Measurements from ENCODE around the gene ART3.

Gene ART3

GRCh38 chr4:76072760-76073159 lies 1.7 kb upstream of the ART3 start:
- no peak for DNase-seq (ENCODE audit: low read depth)

- DNase-seq (ENCODE audit: low read depth) = no peak
Observed at GRCh38 chr4:76074993-76075600, 588 bp downstream of the ART3 start.

DNA sequence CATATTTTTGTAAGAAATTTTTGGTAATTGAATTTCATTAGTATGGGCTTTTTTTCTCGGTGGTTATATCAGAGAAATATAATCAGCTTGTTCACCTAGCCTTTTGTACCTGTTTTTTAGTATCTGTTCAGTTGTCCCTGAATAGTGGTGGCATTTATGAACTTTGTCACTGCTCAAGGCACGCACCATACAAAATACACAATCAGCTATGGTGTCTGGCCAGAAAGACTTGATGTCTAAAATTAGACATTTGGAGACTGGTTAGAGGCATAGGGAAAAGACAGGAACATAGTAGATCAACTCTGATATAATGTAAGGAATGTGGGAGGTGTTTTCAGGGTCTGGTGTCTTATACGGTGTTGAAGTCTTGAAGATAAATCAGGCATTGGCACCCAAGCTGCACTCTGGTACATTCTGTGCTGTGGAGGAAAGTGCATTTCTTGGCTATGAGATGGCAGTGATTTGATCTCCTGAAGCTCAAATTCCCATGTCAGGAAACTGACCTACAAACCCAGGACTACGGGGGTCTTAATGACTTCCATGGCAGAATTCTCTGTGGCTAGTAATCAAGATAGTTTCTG lies 3.6 kb downstream of the ART3 start:
- no peak for DNase-seq (ENCODE audit: low read depth)

GRCh38 chr4:76083386-76083988 lies 9.0 kb downstream of the ART3 start:
- no peak for DNase-seq (ENCODE audit: low read depth)

- no peak for DNase-seq (ENCODE audit: low read depth)
Observed at GRCh38 chr4:76084542-76084941, 10.0 kb downstream of the ART3 start.

DNA sequence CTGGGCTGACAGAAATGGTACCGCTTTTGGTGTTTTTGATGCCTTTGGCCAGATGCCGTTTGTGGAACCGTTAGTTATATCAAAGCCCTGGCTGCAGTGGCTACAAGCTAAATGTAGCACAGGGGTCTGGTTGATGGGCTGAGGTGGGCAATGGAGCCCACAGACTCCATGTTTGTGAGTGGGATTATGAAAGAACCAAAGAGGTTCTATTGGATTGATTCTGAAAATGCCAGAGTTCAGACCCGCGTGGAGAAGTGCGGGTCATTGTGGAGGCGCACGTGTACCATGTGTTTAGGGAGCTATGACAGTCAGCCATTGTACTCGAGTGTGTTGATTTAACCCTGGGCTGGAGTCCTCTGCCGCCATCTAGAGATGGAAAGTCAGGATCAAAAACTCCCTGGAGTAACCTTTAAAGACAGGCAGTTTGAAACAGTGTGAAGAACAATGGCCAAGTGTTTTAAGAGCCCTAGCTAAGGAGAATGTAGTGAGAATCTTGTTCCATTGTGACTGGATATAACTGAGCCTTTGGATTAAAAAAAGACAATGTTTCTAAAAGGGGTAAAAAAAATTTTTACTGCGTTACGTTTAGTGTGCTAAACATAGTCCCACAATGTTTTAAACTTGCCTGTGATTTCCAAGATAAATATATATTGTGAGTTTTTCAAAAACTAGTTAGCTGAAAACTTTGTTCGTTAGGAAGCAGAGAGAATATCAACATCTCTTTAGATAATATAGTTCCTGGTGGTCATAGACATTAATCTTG lies 12.7 kb downstream of the ART3 start:
- DNase-seq (ENCODE audit: low read depth) = peak; percentile 24

- no peak for DNase-seq (ENCODE audit: low read depth)
Observed at GRCh38 chr4:76088719-76089118, 14.2 kb downstream of the ART3 start.

DNA sequence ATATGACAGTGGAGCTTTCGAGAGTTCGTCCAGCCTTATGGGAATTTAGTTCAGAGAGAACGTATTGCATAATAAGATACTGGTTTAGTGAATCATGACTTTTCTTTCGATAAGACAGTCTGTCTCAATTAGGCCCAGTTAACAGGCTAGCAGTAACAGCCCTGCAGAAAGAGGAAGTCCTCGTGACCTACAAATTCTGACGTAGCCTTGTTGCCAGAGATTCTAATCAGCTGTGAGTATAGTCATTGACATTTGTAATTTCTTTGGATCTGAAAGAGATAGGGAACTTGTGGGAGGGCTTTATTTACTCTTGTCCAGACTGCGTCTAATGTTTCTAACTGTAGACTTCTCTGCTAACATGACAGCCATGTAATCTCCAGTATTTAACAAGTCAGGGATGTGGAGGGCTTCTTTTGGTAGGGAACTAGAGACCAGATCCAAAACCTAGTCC lies 15.8 kb downstream of the ART3 start:
- DNase-seq (ENCODE audit: low read depth) = peak; percentile 69

GRCh38 chr4:76091052-76091451 lies 16.5 kb downstream of the ART3 start:
- DNase-seq (ENCODE audit: low read depth) = no peak

DNA sequence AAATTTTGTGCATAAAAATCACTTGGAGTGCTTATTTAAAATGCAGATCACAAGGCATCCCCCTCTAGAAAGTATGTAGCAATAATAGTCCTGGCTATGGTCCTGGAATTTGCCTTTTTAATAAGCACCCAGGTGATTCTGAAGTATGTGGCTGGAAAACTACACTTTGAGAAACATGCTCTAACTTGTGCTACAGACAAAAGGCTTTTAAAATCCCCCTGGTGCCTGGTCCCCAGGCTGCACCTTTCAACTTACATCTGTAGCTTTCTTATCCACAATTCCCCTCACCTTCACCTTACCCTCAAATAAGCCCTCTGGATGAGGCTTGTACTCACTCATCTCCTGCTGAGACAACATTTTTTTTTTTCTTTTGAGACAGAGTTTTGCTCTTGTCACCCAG lies 21.1 kb downstream of the ART3 start:
- DNase-seq (ENCODE audit: low read depth) = no peak

- no peak for DNase-seq (ENCODE audit: low read depth)
Observed at GRCh38 chr4:76096076-76096475, 21.6 kb downstream of the ART3 start.

DNA sequence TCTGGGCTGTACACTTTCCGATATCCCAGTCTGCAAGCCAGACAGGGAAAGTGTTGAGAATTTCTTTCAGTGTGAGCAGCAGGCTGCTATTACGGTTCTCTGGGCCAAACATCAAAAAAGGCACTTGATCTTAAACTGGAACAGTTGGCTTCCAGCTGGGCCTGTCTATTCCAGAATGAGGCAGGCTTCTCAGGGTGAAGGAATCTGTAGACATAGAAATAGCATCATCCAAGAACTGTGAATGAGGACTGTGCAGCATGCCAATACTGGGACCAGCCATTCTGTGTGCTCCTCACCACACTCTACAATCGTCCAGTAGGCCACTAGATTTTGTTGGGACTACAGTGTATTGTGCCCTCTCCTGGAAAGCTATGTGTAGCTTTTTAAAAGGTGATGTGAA lies 31.1 kb downstream of the ART3 start:
- DNase-seq (ENCODE audit: low read depth) = no peak

- no peak for DNase-seq (ENCODE audit: low read depth)
Observed at GRCh38 chr4:76106442-76106841, 31.9 kb downstream of the ART3 start.

DNA sequence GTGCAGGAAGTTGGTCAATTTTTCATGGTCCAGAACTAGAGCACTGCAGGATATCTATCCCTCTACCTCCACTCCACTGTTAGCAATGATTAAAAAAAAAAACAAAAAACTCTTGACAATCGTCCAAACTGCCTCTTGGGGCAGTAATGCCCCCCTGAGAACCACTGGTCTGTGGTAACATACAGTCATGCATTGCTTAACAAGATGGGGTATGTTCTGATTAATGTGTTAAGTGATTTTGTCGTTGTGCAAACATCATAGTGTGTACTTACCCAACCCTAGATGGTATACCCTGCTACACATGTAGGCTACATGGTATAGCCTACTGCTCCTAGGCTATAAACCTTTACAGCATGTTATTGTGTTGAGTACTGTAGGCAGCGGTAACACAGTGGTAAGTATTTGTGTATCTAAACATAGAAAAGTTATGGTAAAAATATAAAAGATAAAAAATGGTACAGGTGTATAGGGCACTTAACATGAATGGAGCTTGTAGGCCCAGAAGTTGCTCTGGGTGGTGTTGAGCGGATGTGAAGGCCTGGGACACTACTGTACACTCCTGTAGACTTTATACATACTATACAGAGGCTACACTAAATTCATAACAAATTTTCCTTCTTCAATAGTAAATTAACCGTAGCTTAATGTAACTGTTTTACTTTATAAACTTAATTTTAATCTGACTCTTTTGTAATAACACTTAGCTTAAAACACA lies 34.1 kb downstream of the ART3 start:
- DNase-seq (ENCODE audit: low read depth) = no peak

DNA sequence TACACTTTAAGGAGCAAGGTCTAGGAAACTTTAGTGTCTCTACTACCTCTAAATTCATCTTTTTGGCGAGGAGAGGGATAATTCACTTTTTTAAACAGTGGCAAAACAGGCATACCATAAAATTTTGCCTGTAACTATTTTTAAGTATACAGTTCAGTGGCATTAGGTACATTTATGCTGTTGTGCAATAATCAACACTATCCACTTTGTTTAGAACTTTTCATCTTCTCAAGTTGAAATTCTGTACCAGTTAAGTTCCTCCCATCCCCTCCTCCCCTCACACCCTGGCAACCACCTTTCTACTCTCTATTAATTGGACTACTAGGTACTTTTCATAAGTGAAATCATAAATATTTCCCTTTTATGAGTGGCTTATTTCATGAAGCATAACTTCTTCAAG lies 42.3 kb downstream of the ART3 start:
- DNase-seq (ENCODE audit: low read depth) = no peak

GRCh38 chr4:76117536-76117935 lies 43.0 kb downstream of the ART3 start:
- DNase-seq (ENCODE audit: low read depth) = no peak

DNA sequence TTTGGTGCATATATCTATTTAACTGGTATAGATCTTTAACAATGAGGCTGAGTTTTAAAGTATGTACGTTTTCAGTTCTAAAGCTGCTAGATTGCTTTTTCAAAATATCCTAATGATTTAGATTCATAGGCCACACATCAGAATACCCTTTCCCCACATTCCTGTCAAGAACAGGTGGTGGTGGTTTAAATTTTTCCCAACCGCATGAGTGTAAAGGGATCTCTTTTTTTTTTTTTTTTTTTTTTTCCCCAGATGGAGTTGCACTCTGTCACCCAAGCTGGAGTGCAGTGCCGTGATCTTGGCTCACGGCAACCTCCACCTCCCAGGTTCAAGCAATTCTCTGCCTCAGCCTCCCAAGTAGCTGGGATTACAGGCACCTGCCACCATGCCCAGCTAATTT lies 45.7 kb downstream of the ART3 start:
- DNase-seq (ENCODE audit: low read depth) = no peak

DNA sequence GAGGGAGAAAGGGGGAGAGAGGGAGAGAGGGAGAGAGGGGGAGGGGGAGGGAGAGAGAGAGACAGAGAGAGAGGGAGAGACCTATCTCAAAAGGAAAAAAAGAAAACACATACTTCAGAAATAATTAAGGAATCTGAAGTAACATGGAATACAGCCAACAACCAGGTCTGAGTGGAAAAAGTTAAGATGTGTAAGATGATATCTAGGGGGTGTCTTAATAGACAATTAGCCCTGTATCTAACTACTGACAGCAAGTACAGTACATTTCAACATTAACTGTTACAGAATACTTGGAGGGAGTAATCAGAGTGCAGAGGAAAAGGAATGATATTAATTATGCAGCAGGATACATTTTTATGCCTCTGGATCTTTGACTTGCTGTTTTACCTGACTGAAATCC lies 51.3 kb downstream of the ART3 start:
- DNase-seq (ENCODE audit: low read depth) = no peak

DNA sequence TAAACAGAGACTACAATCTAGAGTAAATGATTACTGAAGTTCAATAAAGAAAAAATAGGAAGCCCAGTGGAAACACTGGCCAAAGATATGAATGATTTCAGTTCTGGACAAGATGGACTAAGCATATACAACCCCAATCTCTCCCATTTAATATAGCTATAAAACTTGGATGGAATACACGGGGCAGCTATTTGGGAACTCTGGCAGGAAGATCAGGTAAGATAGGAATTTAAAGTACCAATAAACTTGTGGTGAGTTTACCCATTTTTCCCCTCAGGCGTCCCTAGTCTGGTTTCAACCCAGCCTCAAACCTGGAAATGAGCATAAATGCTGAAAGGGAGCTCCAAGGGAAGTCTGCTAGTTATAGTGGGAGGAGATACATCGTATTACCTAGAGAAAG lies 53.2 kb downstream of the ART3 start:
- DNase-seq (ENCODE audit: low read depth) = no peak

DNA sequence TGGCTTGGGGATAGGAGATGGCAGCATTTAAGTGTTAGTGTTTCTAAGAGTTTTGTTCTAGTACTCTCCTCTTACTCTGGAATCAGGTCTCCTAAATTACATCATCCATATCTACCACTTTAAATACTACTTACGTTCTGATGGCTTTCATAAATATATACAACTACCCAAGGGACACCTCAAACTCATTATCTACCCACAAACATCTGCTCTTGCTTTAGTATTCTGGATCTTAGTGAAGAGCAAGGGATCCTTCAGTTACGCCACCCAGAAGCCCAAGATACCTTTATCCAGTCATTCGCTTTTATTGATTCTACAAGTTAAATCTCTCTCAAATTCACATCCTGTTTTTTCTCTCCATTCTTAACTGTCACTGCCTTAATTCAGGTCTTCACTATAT lies 66.7 kb downstream of the ART3 start:
- DNase-seq (ENCODE audit: low read depth) = no peak

DNA sequence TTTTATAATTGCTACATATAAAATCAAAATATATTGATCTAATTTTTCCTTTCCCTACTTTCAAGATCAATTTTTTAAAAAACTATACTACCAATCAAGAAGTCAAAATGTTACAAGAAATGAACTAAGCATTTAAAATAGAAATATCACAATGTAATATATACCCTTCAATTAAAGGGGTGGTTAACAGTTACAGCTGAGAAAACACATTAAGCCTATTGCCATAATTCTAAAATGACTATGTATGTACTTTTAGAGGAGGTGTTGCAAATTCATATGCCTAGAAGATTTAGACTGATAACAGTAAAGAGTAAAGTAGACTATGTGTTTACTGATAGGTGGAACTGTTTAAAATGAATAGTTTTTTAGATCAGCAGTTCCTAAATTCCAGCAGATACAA lies 70.0 kb downstream of the ART3 start:
- no peak for DNase-seq (ENCODE audit: low read depth)

GRCh38 chr4:76147454-76148141 lies 73.1 kb downstream of the ART3 start:
- DNase-seq (ENCODE audit: low read depth) = peak; percentile 27

Data from GM04504 (cell line).